GM12872 (cell line): ENCODE measurements around the gene RPRD2.

Experiments
- CTCF ChIP-seq: IDR thresholded peaks from 3 replicates; pipeline ENCODE4 v1.5.1; 2011; ENCODE audit warnings: low read depth, mild to moderate bottlenecking, low read length, moderate library complexity; ENCODE audit not compliant: insufficient read depth

The RPRD2 gene

GRCh38 chr1:150516616-150517015 is 152.7 kb downstream of the RPRD2 start:
- TF ChIP-seq CTCF = no peak

GRCh38 chr1:150521196-150521968 is 157.4 kb downstream of the RPRD2 start:
- TF ChIP-seq CTCF = no peak

GRCh38 chr1:150525348-150525747 is 161.4 kb downstream of the RPRD2 start:
- TF ChIP-seq CTCF = no peak
